Panc1 (cell line): Measurements from ENCODE around the gene TJP3. TPM values are rescaled to one million over a fixed set of nuclear protein-coding genes. Genes with fewer than 3 reads are reported as not detected.
A peak's percentile ranks its signal among the peaks of the same experiment; 100 is the strongest.

ENCODE experiments used
- ATAC-seq: fragments of 200-7000 bp; cut with Tn5 transposase; 2 replicates; pipeline ENCODE4 v1.9.1; 2020; ENCODE audit warnings: mild to moderate bottlenecking, moderate library complexity
- BruUV-seq: library from RNA; stranded (reverse); fragments of 400-500 nt; replicated peaks from 2 replicates; lab custom pipeline; 2021; lab: Mats Ljungman, UMichigan
- CTCF ChIA-PET: fragments of 300-600 bp; sonication (Branson Sonifier 250); formaldehyde crosslinking; loops from one replicate; lab custom pipeline; 2022; ENCODE audit warnings: antibody characterized with exemption; lab: Charles Lee
- POLR2A ChIA-PET: fragments of 300-600 bp; sonication (Branson Sonifier 250); formaldehyde crosslinking; loops from one replicate; lab custom pipeline; 2022; ENCODE audit warnings: antibody characterized with exemption; lab: Charles Lee
- DNase-seq: peaks from one replicate; pipeline ENCODE4 v3.0.0-alpha.2; 2010; ENCODE audit warnings: low read depth, low spot score
- H3K27ac ChIP-seq: 2 replicates; pipeline ENCODE4 v1.5.1; 2011; ENCODE audit warnings: mild to moderate bottlenecking, low read length, inconsistent platforms
- H3K27me3 ChIP-seq: fragments of 200-500 bp; sonication (Bioruptor generic); 2 replicates; pipeline ENCODE4 v1.6.0; 2014; ENCODE audit warnings: low read length, inconsistent platforms; ENCODE audit not compliant: control insufficient read depth, insufficient read depth
- H3K36me3 ChIP-seq: fragments of 200-500 bp; sonication (Bioruptor generic); 2 replicates; pipeline ENCODE4 v1.5.1; 2014; ENCODE audit warnings: inconsistent platforms, mild to moderate bottlenecking, low read length, moderate library complexity; ENCODE audit not compliant: control insufficient read depth, insufficient read depth
- H3K4me1 ChIP-seq: 2 replicates; pipeline ENCODE4 v1.5.1; 2011; ENCODE audit warnings: inconsistent platforms, mild to moderate bottlenecking, low read length, moderate library complexity; ENCODE audit not compliant: control insufficient read depth, insufficient read depth
- H3K4me3 ChIP-seq, 2 experiments: 2 replicates each; pipeline ENCODE4 v1.5.1; 2011 to 2012; ENCODE audit warnings: low read depth in 2 of 2, low read length in 2 of 2, mild to moderate bottlenecking in 2 of 2, inconsistent platforms in 1 of 2, moderate library complexity in 1 of 2
- H3K9me3 ChIP-seq: fragments of 200-500 bp; sonication (Bioruptor generic); 2 replicates; pipeline ENCODE4 v1.5.1; 2014; ENCODE audit warnings: low read depth, mild to moderate bottlenecking, inconsistent platforms, low read length, moderate library complexity; ENCODE audit not compliant: control insufficient read depth, insufficient read depth
- POLR2AphosphoS5 ChIP-seq: IDR thresholded peaks from 2 replicates; pipeline ENCODE4 v1.6.1; 2012; ENCODE audit warnings: mild to moderate bottlenecking, low read depth, low read length, moderate library complexity
- SIN3A ChIP-seq: IDR thresholded peaks from 2 replicates; pipeline ENCODE4 v1.6.1; 2012; ENCODE audit warnings: low read depth, mild to moderate bottlenecking, low read length, moderate library complexity, borderline replicate concordance; ENCODE audit not compliant: insufficient read depth
- TCF7L2 ChIP-seq: IDR thresholded peaks from 2 replicates; pipeline ENCODE4 v1.6.1; 2011; ENCODE audit warnings: mild to moderate bottlenecking, low read depth, low read length, inconsistent platforms
- in situ Hi-C: cut with HindIII; loops from 2 replicates; pipeline ENCODE4 v1.10.0; 2016; ENCODE audit warnings: low sequenced_read_pairs, low pct_unique_long_range_greater_than_20kb
- intact Hi-C: fragments of 100-400 bp; cut with micrococcal nuclease; formaldehyde crosslinking; loops from one replicate; pipeline ENCODE4 v1.10.0; 2022; ENCODE audit not compliant: unreplicated experiment
- total RNA-seq: library from RNA; stranded (reverse); gene quantifications from one replicate; pipeline ENCODE4 v1.2.1, GENCODE V29; 2021; ENCODE audit not compliant: unreplicated experiment
- TF ChIP-seq, protein P1 (sequence below): fragments of 450-650 bp; IDR thresholded peaks from 2 replicates; pipeline ENCODE4 v1.5.1; 2017; ENCODE audit warnings: mild to moderate bottlenecking
- TF ChIP-seq, protein P2 (sequence below), 2 experiments: IDR thresholded peaks; 2 replicates each; pipeline ENCODE4 v1.6.1; 2011 to 2012; ENCODE audit warnings: low read depth in 2 of 2, control low read depth in 1 of 2, low read length in 1 of 2, mild to moderate bottlenecking in 1 of 2, moderate library complexity in 1 of 2; ENCODE audit not compliant: insufficient read depth in 1 of 2

TJP3 gene
- total RNA-seq, 1 experiment from 2014 or later = 2.7 TPM

DNA sequence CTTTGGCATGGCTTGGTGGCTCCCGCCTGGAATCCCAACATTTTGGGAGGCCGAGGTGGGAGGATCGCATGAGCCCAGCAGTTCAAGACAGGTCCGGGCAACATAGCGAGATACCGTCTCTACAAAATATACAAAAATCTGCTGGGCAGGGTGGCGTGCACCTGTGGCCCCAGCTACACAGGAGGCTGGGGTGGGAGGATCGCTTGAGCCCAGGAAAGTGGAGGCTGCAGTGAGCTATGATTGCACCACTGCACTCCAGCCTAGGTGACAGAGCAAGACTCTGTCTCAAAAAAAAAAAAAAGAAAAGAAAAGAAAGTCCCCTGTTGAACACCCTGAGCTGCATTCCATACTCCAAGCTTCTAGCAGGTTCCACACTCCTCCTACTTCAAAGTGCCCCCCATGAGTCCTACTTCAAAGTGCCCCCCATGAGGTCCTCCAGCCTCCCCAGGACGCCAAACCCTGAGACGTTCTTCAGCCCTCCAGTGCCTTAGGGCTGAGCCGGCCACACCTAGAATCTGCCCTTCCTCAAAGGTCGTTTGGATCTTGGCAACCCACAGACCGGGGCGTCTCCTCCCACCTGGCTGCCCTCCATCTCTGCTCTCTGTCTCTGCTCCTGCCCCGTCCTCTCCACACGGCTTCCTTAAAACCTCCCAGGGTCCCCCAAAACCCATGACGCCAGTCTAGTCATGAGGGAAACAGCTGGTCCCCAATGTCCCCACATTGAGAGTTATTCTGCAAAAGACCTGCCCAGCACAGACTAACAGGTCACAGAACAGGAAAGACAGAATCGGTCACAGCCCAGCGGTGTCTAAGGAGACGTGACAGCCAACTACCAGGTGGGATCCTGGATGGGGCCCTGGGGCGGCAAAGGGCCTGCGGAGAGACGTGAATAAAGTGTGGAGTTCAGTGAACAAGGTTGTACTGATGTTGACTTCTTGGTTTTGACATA lies 4.8 kb downstream of the TJP3 start:
- ChIA-PET POLR2A (no interaction called here), CTCF (no interaction called here)
- TF ChIP-seq SIN3A = no peak
- TF ChIP-seq, protein P1, sequence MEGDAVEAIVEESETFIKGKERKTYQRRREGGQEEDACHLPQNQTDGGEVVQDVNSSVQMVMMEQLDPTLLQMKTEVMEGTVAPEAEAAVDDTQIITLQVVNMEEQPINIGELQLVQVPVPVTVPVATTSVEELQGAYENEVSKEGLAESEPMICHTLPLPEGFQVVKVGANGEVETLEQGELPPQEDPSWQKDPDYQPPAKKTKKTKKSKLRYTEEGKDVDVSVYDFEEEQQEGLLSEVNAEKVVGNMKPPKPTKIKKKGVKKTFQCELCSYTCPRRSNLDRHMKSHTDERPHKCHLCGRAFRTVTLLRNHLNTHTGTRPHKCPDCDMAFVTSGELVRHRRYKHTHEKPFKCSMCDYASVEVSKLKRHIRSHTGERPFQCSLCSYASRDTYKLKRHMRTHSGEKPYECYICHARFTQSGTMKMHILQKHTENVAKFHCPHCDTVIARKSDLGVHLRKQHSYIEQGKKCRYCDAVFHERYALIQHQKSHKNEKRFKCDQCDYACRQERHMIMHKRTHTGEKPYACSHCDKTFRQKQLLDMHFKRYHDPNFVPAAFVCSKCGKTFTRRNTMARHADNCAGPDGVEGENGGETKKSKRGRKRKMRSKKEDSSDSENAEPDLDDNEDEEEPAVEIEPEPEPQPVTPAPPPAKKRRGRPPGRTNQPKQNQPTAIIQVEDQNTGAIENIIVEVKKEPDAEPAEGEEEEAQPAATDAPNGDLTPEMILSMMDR = no peak
- no TSS peak for BruUV-seq
- Histone ChIP-seq H3K4me1 (peaks cover 11% of the 10 kb centered on the region), H3K27me3 (no peaks in the 10 kb centered on the region), H3K4me3 (peak overlapping the region in 1 of 2 experiments; percentile 9; a peak in 1 of 4 replicates), H3K36me3 (no peaks in the 10 kb centered on the region), H3K27ac (no peak overlapping the region), H3K9me3 (no peaks in the 10 kb centered on the region)
- no peak for DNase-seq
- peak; percentile 39; the same call in 1 of the 2 replicates for ATAC-seq
- in situ Hi-C loops (no loop called here), intact Hi-C loops (no loop called here)

DNA sequence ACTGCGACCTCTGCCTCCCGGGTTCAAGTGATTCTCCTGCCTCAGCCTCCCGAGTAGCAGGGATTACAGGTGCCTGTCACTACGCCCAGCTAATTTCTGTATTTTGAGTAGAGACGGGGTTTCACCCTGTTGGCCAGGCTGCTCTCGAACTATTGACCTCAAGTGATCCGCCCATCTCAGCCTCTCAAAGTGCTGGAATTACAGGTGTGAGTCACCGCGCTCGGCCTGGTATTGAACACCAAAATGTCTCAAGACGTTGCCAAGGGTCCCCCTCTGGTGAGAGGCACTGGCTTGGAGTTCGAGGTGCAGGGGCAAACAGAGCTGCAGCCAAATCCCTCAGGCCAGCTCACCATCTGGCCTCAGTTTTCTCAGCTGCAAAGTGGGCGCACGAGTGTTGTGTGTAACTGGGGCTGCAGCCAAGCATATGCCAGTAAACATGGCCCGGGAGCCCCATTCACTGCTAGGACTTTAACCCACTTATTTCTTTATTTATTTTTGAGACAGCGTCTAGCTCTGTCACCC lies 8.0 kb downstream of the TJP3 start:
- ATAC-seq (no peak), DNase-seq (no peak)
- no TSS peak for BruUV-seq
- H3K4me1 ChIP-seq = 0 out of 2 replicates have a peak, but pooled peaks cover 5% of the 10 kb centered on the region
- no peaks in the 10 kb centered on the region for H3K36me3 ChIP-seq
- intact Hi-C loops (no loop called here), in situ Hi-C loops (no loop called here)
- H3K27ac ChIP-seq = no peak overlapping the region
- no peaks in the 10 kb centered on the region for H3K27me3 ChIP-seq
- no peaks in the 10 kb centered on the region for H3K9me3 ChIP-seq
- ChIA-PET POLR2A (no interaction called here), CTCF (interaction anchor here (0.7 kb wide), 2 partner anchors 224 to 234 kb away, joined by 4 to 6 read pairs; no protein-coding TSS in a partner anchor)
- TF ChIP-seq SIN3A (no peak), POLR2AphosphoS5 (no peak), TCF7L2 (no peak)
- TF ChIP-seq, protein P1 = no peak
- TF ChIP-seq, protein P2, sequence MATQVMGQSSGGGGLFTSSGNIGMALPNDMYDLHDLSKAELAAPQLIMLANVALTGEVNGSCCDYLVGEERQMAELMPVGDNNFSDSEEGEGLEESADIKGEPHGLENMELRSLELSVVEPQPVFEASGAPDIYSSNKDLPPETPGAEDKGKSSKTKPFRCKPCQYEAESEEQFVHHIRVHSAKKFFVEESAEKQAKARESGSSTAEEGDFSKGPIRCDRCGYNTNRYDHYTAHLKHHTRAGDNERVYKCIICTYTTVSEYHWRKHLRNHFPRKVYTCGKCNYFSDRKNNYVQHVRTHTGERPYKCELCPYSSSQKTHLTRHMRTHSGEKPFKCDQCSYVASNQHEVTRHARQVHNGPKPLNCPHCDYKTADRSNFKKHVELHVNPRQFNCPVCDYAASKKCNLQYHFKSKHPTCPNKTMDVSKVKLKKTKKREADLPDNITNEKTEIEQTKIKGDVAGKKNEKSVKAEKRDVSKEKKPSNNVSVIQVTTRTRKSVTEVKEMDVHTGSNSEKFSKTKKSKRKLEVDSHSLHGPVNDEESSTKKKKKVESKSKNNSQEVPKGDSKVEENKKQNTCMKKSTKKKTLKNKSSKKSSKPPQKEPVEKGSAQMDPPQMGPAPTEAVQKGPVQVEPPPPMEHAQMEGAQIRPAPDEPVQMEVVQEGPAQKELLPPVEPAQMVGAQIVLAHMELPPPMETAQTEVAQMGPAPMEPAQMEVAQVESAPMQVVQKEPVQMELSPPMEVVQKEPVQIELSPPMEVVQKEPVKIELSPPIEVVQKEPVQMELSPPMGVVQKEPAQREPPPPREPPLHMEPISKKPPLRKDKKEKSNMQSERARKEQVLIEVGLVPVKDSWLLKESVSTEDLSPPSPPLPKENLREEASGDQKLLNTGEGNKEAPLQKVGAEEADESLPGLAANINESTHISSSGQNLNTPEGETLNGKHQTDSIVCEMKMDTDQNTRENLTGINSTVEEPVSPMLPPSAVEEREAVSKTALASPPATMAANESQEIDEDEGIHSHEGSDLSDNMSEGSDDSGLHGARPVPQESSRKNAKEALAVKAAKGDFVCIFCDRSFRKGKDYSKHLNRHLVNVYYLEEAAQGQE (IDR thresholded peaks at IDR 0.05; ENCODE audit: insufficient read depth in 1 of 2, low read depth in 2 of 2, low read length in 1 of 2) = no peak
- H3K4me3 ChIP-seq = no peak overlapping the region
